Large intestine (tissue), 3 donors: ENCODE measurements around the gene SERF2. TPM values are rescaled to one million over a fixed set of nuclear protein-coding genes. Genes with fewer than 3 reads are reported as not detected.

ENCODE experiments used
- DNase-seq, 2 donors: peaks; one replicate each; pipeline versions ENCODE4 v3.0.0 to v3.0.0-alpha.2; 2013
- H3K27ac ChIP-seq: one replicate; pipeline ENCODE4 v1.5.1; 2013; ENCODE audit warnings: low read length
- H3K27me3 ChIP-seq: 2 replicates; pipeline ENCODE4 v1.6.1; 2013; ENCODE audit warnings: low read length; ENCODE audit not compliant: control insufficient read depth, insufficient read depth
- H3K36me3 ChIP-seq: 2 replicates; pipeline ENCODE4 v1.6.1; 2013; ENCODE audit warnings: low read length; ENCODE audit not compliant: control insufficient read depth, insufficient read depth
- H3K4me1 ChIP-seq: one replicate; pipeline ENCODE4 v1.6.1; 2013; ENCODE audit warnings: low read length; ENCODE audit not compliant: control insufficient read depth, insufficient read depth
- H3K4me3 ChIP-seq: one replicate; pipeline ENCODE4 v1.5.1; 2013; ENCODE audit warnings: low read length
- H3K9me3 ChIP-seq: one replicate; pipeline ENCODE4 v1.6.1; 2013; ENCODE audit warnings: mild to moderate bottlenecking, low read depth, low read length, moderate library complexity; ENCODE audit not compliant: control insufficient read depth
- WGBS: methylation state at CpG from one replicate; pipeline ENCODE4 v1.1.5; 2013; ENCODE audit warnings: low lambda C conversion rate; ENCODE audit not compliant: insufficient coverage; 5-methylcytosine and 5-hydroxymethylcytosine counted together
- polyA plus RNA-seq: library from polyadenylated mRNA; unstranded; fragments of 120-200 nt; gene quantifications from one replicate; pipeline ENCODE4 v1.2.1, GENCODE V29; 2013

The SERF2 gene
- polyA plus RNA-seq, 1 donor = 720 TPM

DNA sequence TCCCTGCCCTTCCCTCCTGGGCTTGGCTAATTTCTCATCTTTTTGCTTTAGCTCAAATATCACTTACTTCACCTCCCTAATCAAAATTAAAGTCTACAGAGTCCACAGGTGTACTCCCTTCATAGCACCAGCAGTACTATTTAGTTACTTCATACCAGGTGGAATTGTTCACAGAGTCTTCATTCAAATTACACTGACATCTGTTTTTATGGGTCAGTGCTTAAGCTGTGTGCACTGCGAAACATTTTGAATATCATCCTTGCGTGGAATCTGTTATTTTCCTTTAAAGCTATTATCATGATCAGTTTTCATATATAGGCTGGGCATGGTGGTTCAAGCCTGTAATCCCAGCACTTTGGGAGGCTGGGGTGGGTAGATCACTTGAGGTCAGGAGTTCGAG, 2.7 kb upstream of the SERF2 start:
- DNase-seq = no peak
- no peaks in the 10 kb centered on the region for H3K27me3 ChIP-seq
- H3K4me1 ChIP-seq = peaks cover 14% of the 10 kb centered on the region
- peaks cover 13% of the 10 kb centered on the region for H3K36me3 ChIP-seq
- peak overlapping the region; percentile 8 for H3K27ac ChIP-seq
- no peak overlapping the region for H3K4me3 ChIP-seq
- no peaks in the 10 kb centered on the region for H3K9me3 ChIP-seq
- no CpG with 5 or more reads among the region's 3 CpGs for WGBS

DNA sequence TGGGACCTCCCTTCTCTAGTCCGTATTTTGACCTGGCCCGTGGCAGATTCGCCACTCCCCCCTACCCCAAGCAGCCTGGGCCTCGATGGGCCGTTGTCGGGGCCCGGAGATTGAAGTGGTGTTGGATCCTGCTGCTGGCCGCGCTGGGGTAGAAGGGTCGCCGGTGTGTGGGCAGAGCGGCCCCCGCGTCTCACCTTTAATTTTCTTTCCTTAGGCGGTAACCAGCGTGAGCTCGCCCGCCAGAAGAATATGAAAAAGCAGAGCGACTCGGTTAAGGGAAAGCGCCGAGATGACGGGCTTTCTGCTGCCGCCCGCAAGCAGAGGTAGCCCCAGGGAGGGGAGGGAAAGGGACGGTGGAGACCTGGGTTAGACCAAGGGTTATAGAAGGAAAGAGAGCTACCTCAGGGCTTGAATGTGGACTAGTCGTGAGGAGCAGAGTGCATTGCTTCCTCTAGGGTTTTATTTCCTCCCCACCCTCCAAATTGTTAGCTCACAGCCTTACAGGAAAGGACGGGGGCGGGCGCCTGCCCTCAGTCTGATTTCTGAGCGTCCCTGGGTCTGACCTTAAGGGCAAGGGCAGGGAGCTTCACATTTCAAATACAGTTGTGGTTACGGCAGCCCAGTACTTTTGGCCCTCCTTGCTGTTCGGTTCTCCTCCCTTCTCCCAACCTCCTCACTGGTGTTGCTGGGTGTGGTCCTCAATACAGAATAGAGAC, 799 bp downstream of the SERF2 start:
- 0% methylated on average over 2 of the region's 33 CpGs for WGBS
- Histone ChIP-seq H3K27me3 (no peaks in the 10 kb centered on the region), H3K9me3 (no peaks in the 10 kb centered on the region), H3K4me1 (peaks cover 25% of the 10 kb centered on the region), H3K27ac (peak overlapping the region; percentile 87), H3K36me3 (peaks cover 44% of the 10 kb centered on the region), H3K4me3 (peak overlapping the region; percentile 89)
- DNase-seq = peak in 1 of 2 donors; percentile 54

DNA sequence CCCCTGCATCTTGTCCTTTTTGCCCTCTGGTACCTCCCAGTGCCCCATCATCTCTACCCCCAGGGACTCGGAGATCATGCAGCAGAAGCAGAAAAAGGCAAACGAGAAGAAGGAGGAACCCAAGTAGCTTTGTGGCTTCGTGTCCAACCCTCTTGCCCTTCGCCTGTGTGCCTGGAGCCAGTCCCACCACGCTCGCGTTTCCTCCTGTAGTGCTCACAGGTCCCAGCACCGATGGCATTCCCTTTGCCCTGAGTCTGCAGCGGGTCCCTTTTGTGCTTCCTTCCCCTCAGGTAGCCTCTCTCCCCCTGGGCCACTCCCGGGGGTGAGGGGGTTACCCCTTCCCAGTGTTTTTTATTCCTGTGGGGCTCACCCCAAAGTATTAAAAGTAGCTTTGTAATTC, 1.5 kb downstream of the SERF2 start:
- peak overlapping the region; percentile 89 for H3K4me3 ChIP-seq
- no peak overlapping the region for H3K27ac ChIP-seq
- H3K27me3 ChIP-seq = no peaks in the 10 kb centered on the region
- H3K4me1 ChIP-seq = peaks cover 31% of the 10 kb centered on the region
- H3K9me3 ChIP-seq = no peaks in the 10 kb centered on the region
- no peak for DNase-seq
- WGBS = no CpG with 5 or more reads among the region's 10 CpGs
- peaks cover 44% of the 10 kb centered on the region for H3K36me3 ChIP-seq

DNA sequence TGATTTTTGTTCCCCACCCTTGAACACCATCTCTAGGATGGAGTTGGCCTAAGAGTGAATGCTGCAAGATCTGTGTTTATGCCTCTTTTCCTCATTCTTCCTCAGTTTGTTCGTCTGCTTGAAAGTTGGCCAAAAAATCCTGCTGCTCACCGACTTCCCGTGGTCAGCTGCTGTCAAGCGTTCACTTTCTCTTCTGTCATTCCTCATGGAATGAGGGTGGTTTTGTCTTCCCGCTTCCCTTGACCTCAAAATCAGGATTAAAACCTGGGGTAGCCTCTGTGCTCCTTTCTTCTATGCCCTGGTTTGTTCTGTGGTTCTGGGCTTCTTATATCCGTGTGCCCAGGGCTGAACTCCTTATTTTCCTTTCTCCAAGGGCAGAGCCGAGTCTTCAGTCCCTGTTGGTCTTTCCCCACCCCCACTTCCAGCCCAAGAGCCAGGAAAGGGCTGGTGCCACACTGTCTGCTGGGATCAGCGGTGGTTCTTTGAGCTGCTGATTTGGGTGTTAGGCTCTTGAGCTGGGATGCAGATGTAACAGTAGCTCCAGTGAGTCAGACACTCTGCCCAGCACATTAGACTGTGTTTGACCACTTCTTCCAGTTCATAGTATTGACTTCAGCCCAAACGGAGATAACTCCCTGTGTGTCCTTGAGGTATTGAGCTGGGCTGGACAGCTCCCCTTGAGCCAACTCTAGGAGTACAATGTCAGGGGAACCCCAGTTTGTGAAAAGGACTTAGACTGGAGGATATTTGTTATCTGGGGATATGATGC, 2.3 kb downstream of the SERF2 start:
- peaks cover 37% of the 10 kb centered on the region for H3K4me1 ChIP-seq
- H3K9me3 ChIP-seq = no peaks in the 10 kb centered on the region
- no peak for DNase-seq
- H3K27ac ChIP-seq = no peak overlapping the region
- no CpG with 5 or more reads among the region's 9 CpGs for WGBS
- H3K36me3 ChIP-seq = peaks cover 48% of the 10 kb centered on the region
- no peak overlapping the region for H3K4me3 ChIP-seq
- no peaks in the 10 kb centered on the region for H3K27me3 ChIP-seq

DNA sequence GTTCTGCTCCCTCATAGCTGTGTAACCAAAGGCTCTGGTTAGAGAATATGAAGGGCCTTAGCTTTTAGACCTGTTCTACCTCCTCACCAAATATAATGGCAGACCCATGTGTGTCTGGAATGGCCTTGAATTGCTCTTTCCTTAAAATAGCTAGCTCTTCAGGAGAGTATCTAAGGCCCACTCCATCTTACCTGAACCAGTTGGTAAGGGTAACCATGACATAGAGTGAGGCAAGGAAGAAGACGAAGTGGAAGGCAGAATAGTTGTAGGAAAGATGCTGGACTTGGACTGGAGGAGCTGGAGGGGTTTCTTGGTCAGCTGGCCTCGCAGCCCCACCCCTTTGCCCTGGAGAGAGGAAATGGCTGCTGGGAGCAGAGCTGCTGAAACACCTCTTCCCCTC, 3.1 kb downstream of the SERF2 start:
- no peak for DNase-seq
- Histone ChIP-seq H3K4me3 (no peak overlapping the region), H3K27me3 (no peaks in the 10 kb centered on the region), H3K4me1 (peaks cover 45% of the 10 kb centered on the region), H3K36me3 (peaks cover 53% of the 10 kb centered on the region), H3K27ac (no peak overlapping the region), H3K9me3 (peaks cover 4% of the 10 kb centered on the region)
- no CpG with 5 or more reads among the region's 2 CpGs for WGBS

DNA sequence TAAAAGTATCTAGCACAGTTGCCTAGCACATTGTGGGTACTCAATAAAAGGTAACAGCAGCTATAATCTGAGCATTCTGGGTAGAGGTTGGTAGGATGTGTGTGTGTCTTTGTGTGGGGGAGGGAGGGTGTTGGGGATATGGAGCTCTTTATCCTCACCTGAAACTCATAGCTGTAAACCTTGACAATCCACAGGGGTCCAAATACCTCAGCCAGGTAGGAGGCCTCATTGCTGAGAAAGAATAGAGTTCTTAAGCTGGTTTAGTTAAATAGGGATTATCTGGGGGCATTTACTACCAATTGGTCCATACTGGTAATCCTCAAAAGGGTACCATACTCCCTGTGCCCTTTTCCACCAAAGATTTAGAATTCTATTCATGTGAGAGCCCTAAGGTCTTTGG, 3.9 kb downstream of the SERF2 start:
- peaks cover 45% of the 10 kb centered on the region for H3K4me1 ChIP-seq
- peaks cover 53% of the 10 kb centered on the region for H3K36me3 ChIP-seq

DNA sequence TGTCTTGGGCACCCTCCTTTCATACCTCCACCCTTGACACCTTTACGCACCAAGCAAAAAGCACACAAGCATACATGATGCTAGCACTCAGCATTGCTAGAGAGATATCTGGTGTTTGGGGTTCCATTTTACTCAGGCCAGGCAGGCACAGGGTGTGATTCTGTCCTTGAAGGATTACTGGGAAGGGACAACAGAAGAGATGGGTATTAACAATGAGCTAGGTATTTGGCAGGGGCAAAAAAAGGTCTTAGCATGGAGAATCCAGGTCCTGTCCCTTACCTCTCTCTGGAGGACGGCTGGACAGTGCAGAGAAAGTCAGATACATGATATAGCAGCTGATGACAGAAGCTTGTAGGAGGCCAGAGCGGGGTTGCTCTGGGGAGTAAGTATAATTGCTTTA, 4.4 kb downstream of the SERF2 start:
- Histone ChIP-seq H3K27ac (no peak overlapping the region), H3K9me3 (peaks cover 4% of the 10 kb centered on the region), H3K4me1 (peaks cover 43% of the 10 kb centered on the region), H3K27me3 (no peaks in the 10 kb centered on the region), H3K36me3 (peaks cover 53% of the 10 kb centered on the region), H3K4me3 (no peak overlapping the region)
- 100% methylated on average over 1 of the region's 3 CpGs for WGBS
- DNase-seq = no peak

More for the DNA sequence above, 3.9 kb downstream of the SERF2 start:
- no peak overlapping the region for H3K4me3 ChIP-seq
- no peak overlapping the region for H3K27ac ChIP-seq
- H3K9me3 ChIP-seq = peaks cover 4% of the 10 kb centered on the region
- H3K27me3 ChIP-seq = no peaks in the 10 kb centered on the region
- DNase-seq = no peak

DNA sequence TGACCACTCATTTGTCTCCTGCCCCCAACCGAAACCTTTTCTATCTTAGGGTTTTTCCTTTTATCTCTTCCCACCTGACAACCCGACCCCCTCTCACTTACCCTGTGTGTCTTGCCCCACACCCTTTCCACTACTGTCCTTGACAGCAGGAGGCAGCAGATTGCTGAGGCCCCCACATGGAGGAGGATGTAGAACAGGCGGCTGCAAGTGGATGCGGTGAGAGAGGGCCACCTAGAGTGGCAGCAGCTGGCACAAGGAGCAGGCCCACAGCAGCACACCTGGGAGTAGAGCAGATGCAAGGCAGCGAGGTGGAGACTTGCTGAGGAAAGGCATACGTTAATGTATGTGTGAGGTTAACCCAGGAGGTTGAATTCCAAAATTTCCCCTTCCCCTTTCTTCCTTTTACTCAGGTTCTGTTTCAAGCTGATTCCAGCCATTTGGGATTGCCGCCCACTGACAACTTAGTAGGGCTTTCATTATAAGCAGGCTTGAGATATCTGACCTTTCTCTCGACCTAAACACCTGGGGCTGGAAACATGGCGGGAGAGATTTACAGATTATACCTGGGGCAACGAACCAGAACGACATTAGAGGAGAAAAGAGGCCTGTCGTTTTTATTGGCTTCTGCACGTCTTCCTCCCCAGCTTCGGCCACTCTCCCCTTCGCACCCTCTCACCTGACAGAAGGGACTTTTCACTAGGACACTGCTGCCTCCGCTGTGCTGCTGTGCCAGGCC, 7.3 kb downstream of the SERF2 start:
- Histone ChIP-seq H3K9me3 (peaks cover 4% of the 10 kb centered on the region), H3K27me3 (no peaks in the 10 kb centered on the region), H3K4me3 (no peak overlapping the region), H3K27ac (peak overlapping the region; percentile 88), H3K4me1 (peaks cover 32% of the 10 kb centered on the region), H3K36me3 (peaks cover 56% of the 10 kb centered on the region)
- 60% methylated on average over 1 of the region's 16 CpGs for WGBS
- DNase-seq = no peak

DNA sequence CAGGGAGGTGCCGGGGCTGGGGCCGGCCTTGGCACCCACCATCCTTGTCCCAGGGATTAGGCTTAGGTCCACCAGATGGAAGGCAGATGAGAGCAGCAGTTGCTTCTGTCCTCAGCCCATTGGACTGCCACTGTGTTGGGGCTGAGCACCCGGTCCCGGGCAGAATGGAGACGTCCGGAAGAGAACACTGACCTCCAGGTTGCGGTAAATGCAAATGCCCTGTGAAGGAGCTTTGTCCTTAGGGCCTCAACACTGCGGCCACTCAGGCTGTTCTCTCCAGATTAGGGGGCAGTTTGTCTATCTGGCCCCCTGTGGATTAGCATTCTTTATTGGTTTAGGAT, 7.8 kb downstream of the SERF2 start, which contains the start of gene SERINC4:
Gene SERINC4 (minus strand): TSS at position 276 of the 341 bp plus-strand sequence. CDS start 234 bp downstream, at position 42.
- peak within 1 kb of the TSS; percentile 88 for H3K4me3 ChIP-seq
- no peaks in the 10 kb centered on the region for H3K27me3 ChIP-seq
- peaks cover 56% of the 10 kb centered on the region for H3K36me3 ChIP-seq
- peaks cover 26% of the 10 kb centered on the region for H3K4me1 ChIP-seq
- WGBS = no CpG with 5 or more reads among the region's 8 CpGs
- H3K27ac ChIP-seq = peak within 1 kb of the TSS; percentile 88
- peaks cover 4% of the 10 kb centered on the region for H3K9me3 ChIP-seq
- DNase-seq = no peak

DNA sequence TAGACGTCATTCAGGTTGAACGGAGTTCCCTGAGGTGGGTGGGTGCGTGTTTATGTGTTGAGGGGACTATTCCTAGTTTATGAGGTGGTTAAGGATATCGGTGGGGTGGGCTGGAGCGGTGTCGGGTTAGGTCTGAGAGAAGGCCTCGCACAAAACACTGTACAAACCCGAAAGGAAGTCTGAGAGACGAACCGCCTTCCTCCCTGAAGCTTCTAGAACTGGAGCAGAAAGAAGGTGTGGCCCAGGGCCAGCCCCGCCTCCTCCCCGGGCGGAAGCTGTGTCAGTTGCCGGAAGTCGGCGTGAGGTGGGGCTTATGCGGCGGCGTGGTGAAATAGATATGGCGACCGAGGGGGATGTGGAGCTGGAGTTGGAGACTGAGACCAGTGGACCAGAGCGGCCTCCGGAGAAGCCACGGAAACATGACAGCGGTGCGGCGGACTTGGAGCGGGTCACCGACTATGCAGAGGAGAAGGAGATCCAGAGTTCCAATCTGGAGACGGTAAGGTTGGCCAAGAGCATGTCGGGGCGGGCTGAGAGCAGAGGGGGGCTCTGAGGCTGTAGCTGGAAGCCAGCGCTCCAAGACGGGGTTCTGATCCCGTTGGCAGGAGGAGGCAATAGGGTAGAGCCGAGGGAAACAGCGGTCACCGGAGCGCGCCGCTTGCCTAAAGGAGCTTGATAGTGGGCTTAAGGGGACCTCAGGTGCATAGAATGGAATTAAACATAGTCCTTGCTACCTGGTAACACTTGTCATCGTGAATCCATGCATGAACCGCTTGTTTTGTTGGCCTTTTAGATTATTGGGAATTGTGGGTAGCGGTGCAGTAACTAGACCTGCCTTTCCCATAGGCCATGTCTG, 8.4 kb downstream of the SERF2 start, which contains the start of gene HYPK:
Gene HYPK (plus strand): TSS at position 314 of the 856 bp plus-strand sequence. CDS start 24 bp downstream, at position 338.
- Histone ChIP-seq H3K9me3 (peaks cover 4% of the 10 kb centered on the region), H3K4me3 (peak within 1 kb of the TSS; percentile 88), H3K4me1 (peaks cover 22% of the 10 kb centered on the region), H3K36me3 (peaks cover 55% of the 10 kb centered on the region), H3K27me3 (no peaks in the 10 kb centered on the region), H3K27ac (peak within 1 kb of the TSS; percentile 88)
- DNase-seq = peak; percentile 90 to 93
- WGBS = no CpG with 5 or more reads among the region's 44 CpGs
